ENCODE measurements around the gene TRIB2. TPM values are rescaled to one million over a fixed set of nuclear protein-coding genes. Genes with fewer than 3 reads are reported as not detected.

TRIB2 gene
- total and polyA plus RNA-seq, 9 of the 15 experiments (the other 6 are each of a cell fraction or from before 2014, with no cell fraction given) = 9.0 to 39.0 (median 26.3) TPM

GRCh38 chr2:12767996-12768624, 51.4 kb downstream of the TRIB2 start:
- CTCF ChIA-PET (ENCODE audit: low intra/inter-chr PET ratio) = no interaction called here
- H3K36me3 ChIP-seq (ENCODE audit: control insufficient read depth, insufficient read depth, low read length) = no peaks in the 10 kb centered on the region
- H3K4me1 ChIP-seq (replicated peaks in 1 of 2; ENCODE audit: control insufficient read depth in 2 of 2, insufficient read depth in 2 of 2, low read length in 2 of 2) = no peaks in the 10 kb centered on the region; a peak in 1 of 5 replicates
- ATAC-seq = no peak
- TF ChIP-seq SIRT6 (IDR thresholded peaks at IDR 0.05; ENCODE audit: low read depth, low read length) (no peak), RBM17 (IDR thresholded peaks at IDR 0.05; ENCODE audit: borderline replicate concordance, low read depth, low read length) (no peak), TFE3 (CRISPR knock-in tag; IDR thresholded peaks at IDR 0.05) (peak; percentile 35), NCOR1 (IDR thresholded peaks at IDR 0.05) (no peak), ZSCAN32 (CRISPR knock-in tag; IDR thresholded peaks at IDR 0.05) (no peak), FOXM1 (IDR thresholded peaks at IDR 0.05; ENCODE audit: low read depth) (no peak), FOXM1 (CRISPR knock-in tag; IDR thresholded peaks at IDR 0.05; ENCODE audit: low read depth) (no peak), CCNT2 (IDR thresholded peaks at IDR 0.05; ENCODE audit: borderline replicate concordance, extremely low read depth, insufficient read length, low read depth, low read length) (no peak), ZNF217 (CRISPR knock-in tag; IDR thresholded peaks at IDR 0.05) (no peak), HINFP (tag; conservative IDR thresholded peaks at IDR 0.05; ENCODE audit: low read depth) (no peak)
- TF ChIP-seq, protein P1, sequence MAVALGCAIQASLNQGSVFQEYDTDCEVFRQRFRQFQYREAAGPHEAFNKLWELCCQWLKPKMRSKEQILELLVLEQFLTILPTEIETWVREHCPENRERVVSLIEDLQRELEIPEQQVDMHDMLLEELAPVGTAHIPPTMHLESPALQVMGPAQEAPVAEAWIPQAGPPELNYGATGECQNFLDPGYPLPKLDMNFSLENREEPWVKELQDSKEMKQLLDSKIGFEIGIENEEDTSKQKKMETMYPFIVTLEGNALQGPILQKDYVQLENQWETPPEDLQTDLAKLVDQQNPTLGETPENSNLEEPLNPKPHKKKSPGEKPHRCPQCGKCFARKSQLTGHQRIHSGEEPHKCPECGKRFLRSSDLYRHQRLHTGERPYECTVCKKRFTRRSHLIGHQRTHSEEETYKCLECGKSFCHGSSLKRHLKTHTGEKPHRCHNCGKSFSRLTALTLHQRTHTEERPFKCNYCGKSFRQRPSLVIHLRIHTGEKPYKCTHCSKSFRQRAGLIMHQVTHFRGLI (CRISPR knock-in tag; IDR thresholded peaks at IDR 0.05) = 0 out of 2 replicates have a peak, but pooled peaks have one; percentile 44
- TF ChIP-seq, protein P2, sequence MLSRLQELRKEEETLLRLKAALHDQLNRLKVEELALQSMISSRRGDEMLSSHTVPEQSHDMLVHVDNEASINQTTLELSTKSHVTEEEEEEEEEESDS (CRISPR knock-in tag; IDR thresholded peaks at IDR 0.05) = no peak
- peaks cover 29 to 34% of the 10 kb centered on the region in 2 experiments; a peak in 4 of 5 replicates for H3K27me3 ChIP-seq (ENCODE audit: control insufficient read depth in 2 of 2, insufficient read depth in 2 of 2, low read length in 2 of 2)
- no peak for FAIRE-seq
- H3K9ac ChIP-seq (ENCODE audit: insufficient read depth in 1 of 2, low read depth in 2 of 2, low read length in 2 of 2) = no peak overlapping the region
- no peak overlapping the region for H3K27ac ChIP-seq (ENCODE audit: extremely low read depth, low read depth, low read length)
- H3K9me3 ChIP-seq (replicated peaks; ENCODE audit: control insufficient read depth, insufficient read depth, low read depth, low read length) = no peaks in the 10 kb centered on the region
- DNase-seq (ENCODE audit: extremely low read depth in 1 of 4, low spot score in 3 of 4) = no peak
- POLR2A ChIA-PET = no interaction called here
- no peak overlapping the region for H3K4me2 ChIP-seq (ENCODE audit: insufficient read depth, low read length)
- intact Hi-C loops (cut with micrococcal nuclease) (no loop called here), in situ Hi-C loops (cut with MboI) (no loop called here)
- no TSS peak for BruUV-seq (replicated peaks)
- H3K4me3 ChIP-seq = no peak overlapping the region
- WGBS (ENCODE audit: insufficient coverage, low coverage, missing lambda C conversion rate) = 0% methylated on average over 3 of the region's 3 CpGs
- no peak overlapping the region for H2AFZ ChIP-seq (ENCODE audit: low read depth, low read length)
- no peaks in the 10 kb centered on the region for H3K9me1 ChIP-seq (ENCODE audit: control insufficient read depth, insufficient read depth, low read length)
- H4K20me1 ChIP-seq (replicated peaks; ENCODE audit: control insufficient read depth, insufficient read depth, low read length) = no peaks in the 10 kb centered on the region
- H3K79me2 ChIP-seq (ENCODE audit: control insufficient read depth, insufficient read depth, low read length) = no peaks in the 10 kb centered on the region
